Activated CD4-positive, alpha-beta T cell treated with anti-CD3 and anti-CD28 coated beads, Interleukin-2, amount 50 U/mL, for 16 hours (primary cell): Measurements from ENCODE around the gene EMX2.
A peak's percentile ranks its signal among the peaks of the same experiment; 100 is the strongest.

Experiments used
- DNase-seq: peaks from one replicate; pipeline ENCODE4 v3.0.0-alpha.2; 2020

EMX2 gene

GRCh38 chr10:117532451-117533107 lies 10.0 kb upstream of the EMX2 start:
- no peak for DNase-seq

GRCh38 chr10:117533507-117534281 lies 8.9 kb upstream of the EMX2 start:
- no peak for DNase-seq

- DNase-seq, result no peak
These were observed 7.9 kb upstream of the EMX2 start for GRCh38 chr10:117534321-117535297.

GRCh38 chr10:117535298-117536071 lies 7.1 kb upstream of the EMX2 start:
- DNase-seq, result no peak

- no peak for DNase-seq
These were observed 6.3 kb upstream of the EMX2 start for GRCh38 chr10:117536072-117536865.

GRCh38 chr10:117536866-117537435 lies 5.6 kb upstream of the EMX2 start:
- no peak for DNase-seq

GRCh38 chr10:117537436-117537903 lies 5.1 kb upstream of the EMX2 start:
- DNase-seq, result peak; percentile 11

GRCh38 chr10:117537904-117538524 lies 4.5 kb upstream of the EMX2 start:
- DNase-seq, result peak; percentile 18

GRCh38 chr10:117539361-117539773 lies 3.2 kb upstream of the EMX2 start:
- DNase-seq, result no peak

- DNase-seq, result no peak
These were observed 2.5 kb upstream of the EMX2 start for GRCh38 chr10:117539903-117540639.

- no peak for DNase-seq
These were observed 1.7 kb upstream of the EMX2 start for GRCh38 chr10:117540640-117541404.

- no peak for DNase-seq
These were observed 1.1 kb upstream of the EMX2 start for GRCh38 chr10:117541405-117541908.

GRCh38 chr10:117541909-117542705 lies 439 bp upstream of the EMX2 start:
- DNase-seq, result no peak

GRCh38 chr10:117543225-117544003 lies 868 bp downstream of the EMX2 start:
- DNase-seq, result peak; percentile 29

GRCh38 chr10:117544004-117544701 lies 1.6 kb downstream of the EMX2 start:
- DNase-seq, result no peak

- DNase-seq, result no peak
These were observed 2.2 kb downstream of the EMX2 start for GRCh38 chr10:117544711-117545140.
